Measurements from ENCODE around the gene MIER1.
"Not testable (repeated sequence)": the region's sequence is repeated elsewhere in the genome, so short reads cannot be mapped to it uniquely, and the experiment has no call there.

Gene MIER1

DNA sequence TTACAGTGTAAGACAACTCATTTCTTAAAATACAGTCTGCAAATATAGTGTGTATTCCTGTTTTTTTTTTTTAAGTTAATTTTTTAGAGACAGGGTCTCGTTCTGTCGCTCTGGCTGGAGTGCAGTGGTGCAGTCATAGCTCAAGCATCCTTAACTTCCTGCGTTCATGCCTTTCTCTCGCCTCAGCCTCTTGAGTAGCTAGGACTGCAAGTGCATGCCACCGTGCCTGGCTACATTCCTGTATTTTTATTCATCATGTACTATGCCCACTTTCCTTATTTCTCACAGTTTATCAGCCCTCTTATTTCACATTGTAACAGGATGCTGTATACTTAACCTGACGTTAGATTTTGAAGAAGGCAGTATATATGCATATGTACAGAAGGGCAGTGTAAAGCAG, 26.7 kb downstream of the MIER1 start:
- Histone ChIP-seq H3K9ac (ENCODE audit: insufficient read length, low read depth) (no peak overlapping the region), H3K36me3 (ENCODE audit: insufficient read depth, insufficient read length, low read length) (peaks cover 74% of the 10 kb centered on the region), H3K4me1 (ENCODE audit: insufficient read depth, insufficient read length) (no peaks in the 10 kb centered on the region), H3K9me3 (ENCODE audit: insufficient read depth, low read length) (no peaks in the 10 kb centered on the region), H3K27me3 (ENCODE audit: insufficient read depth, insufficient read length) (no peaks in the 10 kb centered on the region), H3K4me3 (ENCODE audit: insufficient read length, low read depth) (no peak overlapping the region)
- DNase-seq (ENCODE audit: low read depth, low spot score), result no peak
- TF ChIP-seq YY1 (IDR thresholded peaks at IDR 0.05; ENCODE audit: insufficient read depth, insufficient read length) (no peak), ZNF274 (IDR thresholded peaks at IDR 0.05; ENCODE audit: low read depth, low read length) (no peak), SUZ12 (IDR thresholded peaks at IDR 0.05; ENCODE audit: extremely low read depth, insufficient read depth, insufficient read length) (no peak)

DNA sequence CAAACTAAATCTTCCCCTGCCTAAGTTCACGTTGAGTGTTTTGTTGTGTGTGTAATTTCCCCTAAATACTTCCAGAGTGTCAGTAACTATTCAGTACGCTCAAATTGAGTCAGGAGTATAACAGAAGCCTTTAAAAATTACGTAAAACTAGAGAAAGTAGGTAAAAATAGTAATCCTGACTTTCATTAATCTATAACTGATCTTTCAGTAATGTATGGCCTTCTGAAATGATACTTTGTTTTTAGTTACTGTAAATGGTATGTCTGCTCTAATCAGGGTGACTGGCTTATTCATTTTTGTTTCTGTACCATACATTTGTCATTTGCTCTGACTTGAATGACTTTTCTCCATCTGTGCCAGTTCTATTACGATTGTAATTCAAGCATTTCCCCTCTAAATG, 29.4 kb downstream of the MIER1 start:
- H3K9ac ChIP-seq (ENCODE audit: insufficient read length, low read depth), result no peak overlapping the region
- H3K36me3 ChIP-seq (ENCODE audit: insufficient read depth, insufficient read length, low read length), result peaks cover 70% of the 10 kb centered on the region
- H3K4me3 ChIP-seq (ENCODE audit: insufficient read length, low read depth), result no peak overlapping the region
- no peaks in the 10 kb centered on the region for H3K4me1 ChIP-seq (ENCODE audit: insufficient read depth, insufficient read length)
- no peaks in the 10 kb centered on the region for H3K9me3 ChIP-seq (ENCODE audit: insufficient read depth, low read length)
- no peaks in the 10 kb centered on the region for H3K27me3 ChIP-seq (ENCODE audit: insufficient read depth, insufficient read length)
- no peak for TF ChIP-seq YY1 (IDR thresholded peaks at IDR 0.05; ENCODE audit: insufficient read depth, insufficient read length)
- TF ChIP-seq ZNF274 (IDR thresholded peaks at IDR 0.05; ENCODE audit: low read depth, low read length), result no peak
- no peak for TF ChIP-seq SUZ12 (IDR thresholded peaks at IDR 0.05; ENCODE audit: extremely low read depth, insufficient read depth, insufficient read length)
- no peak for DNase-seq (ENCODE audit: low read depth, low spot score)

DNA sequence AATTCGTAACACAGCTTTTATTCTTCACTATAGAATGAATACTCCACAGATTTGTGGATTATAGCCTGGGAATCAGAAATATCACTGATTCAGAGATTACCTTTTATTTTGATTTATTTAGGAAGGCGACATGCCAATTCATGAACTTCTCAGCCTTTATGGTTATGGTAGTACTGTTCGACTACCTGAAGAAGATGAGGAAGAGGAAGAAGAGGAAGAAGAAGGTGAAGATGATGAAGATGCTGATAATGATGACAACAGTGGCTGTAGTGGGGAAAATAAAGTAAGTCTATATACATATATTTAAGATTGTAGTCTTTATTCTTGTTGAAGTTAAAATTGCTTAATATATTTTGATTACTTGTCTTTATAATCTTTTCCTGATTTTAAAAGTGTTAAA, 33.1 kb downstream of the MIER1 start:
- no peak for DNase-seq (ENCODE audit: low read depth, low spot score)
- TF ChIP-seq ZNF274 (IDR thresholded peaks at IDR 0.05; ENCODE audit: low read depth, low read length) (no peak), YY1 (IDR thresholded peaks at IDR 0.05; ENCODE audit: insufficient read depth, insufficient read length) (no peak), SUZ12 (IDR thresholded peaks at IDR 0.05; ENCODE audit: extremely low read depth, insufficient read depth, insufficient read length) (no peak)
- H3K27me3 ChIP-seq (ENCODE audit: insufficient read depth, insufficient read length), result no peaks in the 10 kb centered on the region
- H3K36me3 ChIP-seq (ENCODE audit: insufficient read depth, insufficient read length, low read length), result peaks cover 84% of the 10 kb centered on the region
- H3K4me1 ChIP-seq (ENCODE audit: insufficient read depth, insufficient read length), result no peaks in the 10 kb centered on the region
- H3K4me3 ChIP-seq (ENCODE audit: insufficient read length, low read depth), result no peak overlapping the region
- no peaks in the 10 kb centered on the region for H3K9me3 ChIP-seq (ENCODE audit: insufficient read depth, low read length)
- no peak overlapping the region for H3K9ac ChIP-seq (ENCODE audit: insufficient read length, low read depth)

DNA sequence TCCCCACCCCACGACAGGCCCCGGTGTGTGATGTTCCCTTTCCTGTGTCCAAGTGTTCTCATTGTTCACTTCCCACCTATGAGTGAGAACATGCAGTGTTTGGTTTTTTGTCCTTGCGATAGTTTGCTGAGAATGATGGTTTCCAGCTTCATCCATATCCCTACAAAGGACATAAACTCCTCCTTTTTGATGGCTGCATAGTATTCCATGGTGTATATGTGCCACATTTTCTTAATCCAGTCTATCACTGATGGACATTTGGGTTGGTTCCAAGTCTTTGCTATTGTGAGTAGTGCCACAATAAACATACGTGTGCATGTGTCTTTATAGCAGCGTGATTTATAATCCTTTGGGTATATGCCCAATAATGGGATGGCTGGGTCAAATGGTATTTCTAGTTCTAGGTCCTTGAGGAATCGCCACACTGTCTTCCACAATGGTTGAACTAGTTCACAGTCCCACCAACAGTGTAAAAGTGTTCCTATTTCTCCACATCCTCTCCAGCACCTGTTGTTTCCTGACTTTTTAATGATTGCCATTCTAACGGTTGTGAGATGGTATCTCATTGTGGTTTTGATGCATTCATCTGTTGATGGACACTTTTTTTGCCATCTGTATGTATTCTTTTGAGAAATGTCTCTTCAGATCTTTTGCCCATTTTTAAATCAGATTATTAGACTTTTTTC, 41.5 kb downstream of the MIER1 start:
- H3K9me3 ChIP-seq (ENCODE audit: insufficient read depth, low read length); H3K9ac ChIP-seq (ENCODE audit: insufficient read length, low read depth); H3K4me3 ChIP-seq (ENCODE audit: insufficient read length, low read depth); H3K27me3 ChIP-seq (ENCODE audit: insufficient read depth, insufficient read length); H3K4me1 ChIP-seq (ENCODE audit: insufficient read depth, insufficient read length); DNase-seq (ENCODE audit: low read depth, low spot score): not testable (repeated sequence)
- H3K36me3 ChIP-seq (ENCODE audit: insufficient read depth, insufficient read length, low read length), result peaks cover 69% of the 10 kb centered on the region

DNA sequence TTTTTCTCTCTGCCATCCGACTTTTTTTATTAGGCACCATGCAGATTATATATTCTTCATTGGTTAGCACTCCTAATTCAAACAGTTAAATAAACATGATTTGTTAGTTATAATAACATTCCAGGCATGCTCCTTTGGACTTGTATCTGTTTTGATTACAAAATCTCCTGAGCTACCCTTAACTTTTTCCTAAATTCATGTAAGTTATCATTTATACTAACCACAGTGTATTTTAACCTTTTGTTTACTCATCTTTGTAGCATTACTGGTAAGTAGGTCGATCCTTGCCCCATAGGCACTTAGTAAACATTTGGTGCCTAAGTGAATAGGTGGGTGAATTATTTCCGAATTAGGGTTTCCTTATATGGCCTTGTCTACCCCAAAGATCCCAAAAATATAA, 43.8 kb downstream of the MIER1 start:
- no peak overlapping the region for H3K9ac ChIP-seq (ENCODE audit: insufficient read length, low read depth)
- H3K27me3 ChIP-seq (ENCODE audit: insufficient read depth, insufficient read length), result no peaks in the 10 kb centered on the region
- DNase-seq (ENCODE audit: low read depth, low spot score), result no peak
- H3K4me3 ChIP-seq (ENCODE audit: insufficient read length, low read depth), result no peak overlapping the region
- no peaks in the 10 kb centered on the region for H3K9me3 ChIP-seq (ENCODE audit: insufficient read depth, low read length)
- TF ChIP-seq YY1 (IDR thresholded peaks at IDR 0.05; ENCODE audit: insufficient read depth, insufficient read length), result no peak
- TF ChIP-seq ZNF274 (IDR thresholded peaks at IDR 0.05; ENCODE audit: low read depth, low read length), result no peak
- TF ChIP-seq SUZ12 (IDR thresholded peaks at IDR 0.05; ENCODE audit: extremely low read depth, insufficient read depth, insufficient read length), result no peak
- peaks cover 69% of the 10 kb centered on the region for H3K36me3 ChIP-seq (ENCODE audit: insufficient read depth, insufficient read length, low read length)
- H3K4me1 ChIP-seq (ENCODE audit: insufficient read depth, insufficient read length), result no peaks in the 10 kb centered on the region

DNA sequence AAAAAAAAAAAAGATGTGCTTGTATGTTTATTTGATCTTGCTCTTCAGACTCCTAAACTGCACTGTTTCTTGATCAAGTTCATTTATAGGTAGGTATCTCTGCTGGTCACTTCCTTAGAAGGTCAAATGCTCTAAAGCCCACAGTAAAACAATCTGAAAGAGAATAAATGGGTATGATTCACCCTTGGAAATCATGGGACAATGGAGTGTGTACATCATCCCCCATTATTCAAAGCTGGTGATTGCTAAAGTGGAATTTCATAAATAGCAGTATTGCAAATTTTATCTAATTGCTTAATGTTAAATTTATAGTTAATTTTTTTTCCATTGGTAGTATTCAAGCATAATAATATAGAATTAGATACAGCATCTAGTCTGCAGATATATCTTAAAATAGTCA, 53.4 kb downstream of the MIER1 start:
- H3K9me3 ChIP-seq (ENCODE audit: insufficient read depth, low read length), result no peaks in the 10 kb centered on the region
- H3K9ac ChIP-seq (ENCODE audit: insufficient read length, low read depth), result no peak overlapping the region
- no peaks in the 10 kb centered on the region for H3K27me3 ChIP-seq (ENCODE audit: insufficient read depth, insufficient read length)
- no peak for DNase-seq (ENCODE audit: low read depth, low spot score)
- H3K4me1 ChIP-seq (ENCODE audit: insufficient read depth, insufficient read length), result no peaks in the 10 kb centered on the region
- no peak overlapping the region for H3K4me3 ChIP-seq (ENCODE audit: insufficient read length, low read depth)
- H3K36me3 ChIP-seq (ENCODE audit: insufficient read depth, insufficient read length, low read length), result peaks cover 86% of the 10 kb centered on the region
- TF ChIP-seq YY1 (IDR thresholded peaks at IDR 0.05; ENCODE audit: insufficient read depth, insufficient read length) (no peak), ZNF274 (IDR thresholded peaks at IDR 0.05; ENCODE audit: low read depth, low read length) (no peak), SUZ12 (IDR thresholded peaks at IDR 0.05; ENCODE audit: extremely low read depth, insufficient read depth, insufficient read length) (no peak)

DNA sequence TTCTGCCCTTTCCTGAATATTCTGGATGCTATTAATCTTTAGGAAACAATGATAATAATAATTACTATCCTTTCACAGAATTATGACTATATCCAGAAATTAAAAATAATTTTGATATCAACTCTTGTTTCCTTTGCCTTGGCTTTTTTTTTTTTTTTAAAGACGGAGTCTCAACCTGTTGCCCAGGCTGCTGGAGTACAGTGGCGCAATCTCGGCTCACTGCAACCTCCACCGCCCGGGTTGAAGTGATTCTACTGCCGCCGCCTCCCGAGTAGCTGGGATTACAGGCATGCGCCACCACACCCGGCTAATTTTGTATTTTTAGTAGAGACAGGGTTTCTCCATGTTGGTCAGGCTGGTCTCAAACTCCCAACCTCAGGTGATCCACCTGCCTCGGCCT, 54.8 kb downstream of the MIER1 start:
- not testable (repeated sequence) for H3K4me1 ChIP-seq (ENCODE audit: insufficient read depth, insufficient read length); H3K9me3 ChIP-seq (ENCODE audit: insufficient read depth, low read length); H3K27me3 ChIP-seq (ENCODE audit: insufficient read depth, insufficient read length); DNase-seq (ENCODE audit: low read depth, low spot score); H3K9ac ChIP-seq (ENCODE audit: insufficient read length, low read depth); H3K4me3 ChIP-seq (ENCODE audit: insufficient read length, low read depth)
- H3K36me3 ChIP-seq (ENCODE audit: insufficient read depth, insufficient read length, low read length), result peaks cover 91% of the 10 kb centered on the region

Data from NT2/D1 (cell line).